ENCODE results near the gene OR5K3.
"Not testable (repeated sequence)": the region's sequence is repeated elsewhere in the genome, so short reads cannot be mapped to it uniquely, and the experiment has no call there.

OR5K3 gene

GRCh38 chr3:98395101-98395500 is 4.6 kb downstream of the OR5K3 start:
- Mint-ChIP-seq H3K36me3 (no peaks in the 10 kb centered on the region), H3K9me3 (peaks cover 10% of the 10 kb centered on the region), H3K4me1 (no peaks in the 10 kb centered on the region), H3K27me3 (peaks cover 23% of the 10 kb centered on the region), H3K4me3 (no peak overlapping the region), H3K27ac (no peak overlapping the region)
- ATAC-seq, result peak; percentile 20

GRCh38 chr3:98396482-98396881 is 6.0 kb downstream of the OR5K3 start:
- H3K27ac Mint-ChIP-seq, H3K4me1 Mint-ChIP-seq, ATAC-seq, H3K4me3 Mint-ChIP-seq, H3K36me3 Mint-ChIP-seq: not testable (repeated sequence)
- H3K9me3 Mint-ChIP-seq, result peaks cover 14% of the 10 kb centered on the region
- H3K27me3 Mint-ChIP-seq, result peaks cover 23% of the 10 kb centered on the region

GRCh38 chr3:98398513-98398912 is 8.0 kb downstream of the OR5K3 start:
- ATAC-seq, result no peak
- no peak overlapping the region for H3K27ac Mint-ChIP-seq
- H3K4me3 Mint-ChIP-seq, result no peak overlapping the region
- peaks cover 23% of the 10 kb centered on the region for H3K27me3 Mint-ChIP-seq
- no peaks in the 10 kb centered on the region for H3K36me3 Mint-ChIP-seq
- H3K9me3 Mint-ChIP-seq, result peaks cover 19% of the 10 kb centered on the region
- H3K4me1 Mint-ChIP-seq, result no peaks in the 10 kb centered on the region

DNA sequence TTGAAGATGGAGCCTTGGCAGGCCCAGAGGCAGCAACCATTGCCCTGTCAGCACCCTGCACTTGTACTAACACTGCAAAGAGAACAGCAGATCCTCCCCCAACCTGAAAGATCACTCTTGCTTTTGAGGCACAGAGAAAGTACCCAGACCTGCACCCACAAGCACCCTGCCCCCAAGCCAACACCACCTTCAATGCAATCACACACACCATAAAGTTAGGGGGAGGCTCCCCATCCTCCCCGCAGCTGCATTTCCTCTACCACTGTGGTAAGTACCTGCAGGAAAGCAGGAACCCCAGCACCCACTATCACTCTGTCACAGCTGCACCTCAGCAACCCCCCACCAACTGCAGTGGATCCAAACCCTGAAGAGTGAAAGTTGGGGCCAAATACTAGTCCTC is 12.0 kb downstream of the OR5K3 start:
- Mint-ChIP-seq H3K4me3 (no peak overlapping the region), H3K27ac (no peak overlapping the region), H3K36me3 (peaks cover under 1% of the 10 kb centered on the region), H3K9me3 (peaks cover 35% of the 10 kb centered on the region), H3K27me3 (no peaks in the 10 kb centered on the region), H3K4me1 (peaks cover 9% of the 10 kb centered on the region)
- no peak for ATAC-seq

DNA sequence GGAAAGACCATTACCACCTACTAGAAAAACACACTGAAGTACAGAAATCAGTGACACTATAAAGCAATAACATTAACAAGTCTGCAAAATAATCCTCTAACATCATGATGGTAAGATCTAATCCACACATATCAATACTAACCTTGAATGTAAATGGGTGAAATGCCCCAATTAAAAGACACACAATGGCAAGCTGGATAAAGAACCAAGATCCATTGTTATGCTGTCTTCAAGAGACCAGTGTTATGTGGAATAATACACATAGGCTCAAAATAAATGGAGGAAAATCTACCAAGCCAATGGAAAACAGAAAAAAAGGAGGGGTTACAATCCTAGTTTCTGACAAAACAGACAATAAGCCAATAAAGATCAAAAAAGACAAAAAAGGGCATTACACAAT is 13.5 kb downstream of the OR5K3 start:
- Mint-ChIP-seq H3K9me3 (peaks cover 34% of the 10 kb centered on the region), H3K4me3 (no peak overlapping the region), H3K27me3 (no peaks in the 10 kb centered on the region), H3K36me3 (peaks cover 7% of the 10 kb centered on the region), H3K4me1 (peaks cover 9% of the 10 kb centered on the region), H3K27ac (no peak overlapping the region)
- no peak for ATAC-seq

- Mint-ChIP-seq H3K27ac (no peak overlapping the region), H3K27me3 (no peaks in the 10 kb centered on the region), H3K9me3 (peaks cover 30% of the 10 kb centered on the region), H3K4me1 (peaks cover 9% of the 10 kb centered on the region), H3K4me3 (no peak overlapping the region), H3K36me3 (peaks cover 7% of the 10 kb centered on the region)
- ATAC-seq, result no peak
Measured at GRCh38 chr3:98406034-98406433, 15.6 kb downstream of the OR5K3 start.

DNA sequence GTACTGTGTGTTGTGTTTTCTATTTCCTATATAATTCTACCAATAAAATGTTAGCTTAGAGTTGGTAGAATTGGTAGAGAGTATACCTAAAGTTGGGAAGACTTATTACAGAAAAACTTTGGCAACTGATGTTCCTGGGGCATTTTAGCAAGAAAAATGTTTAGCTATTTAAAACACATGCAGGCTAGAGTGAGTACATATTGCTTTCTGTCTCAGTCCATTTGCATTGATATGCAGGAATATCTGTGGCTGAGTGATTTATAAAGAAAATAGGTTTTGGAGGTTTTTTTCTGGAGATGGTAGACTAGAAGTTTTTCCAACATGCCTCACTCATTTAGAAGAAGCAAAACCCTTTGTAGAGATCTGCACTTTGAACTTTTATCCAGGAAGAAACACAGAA is 42.1 kb downstream of the OR5K3 start:
- H3K4me1 Mint-ChIP-seq, result no peaks in the 10 kb centered on the region
- H3K36me3 Mint-ChIP-seq, result no peaks in the 10 kb centered on the region
- no peak overlapping the region for H3K4me3 Mint-ChIP-seq
- no peak for ATAC-seq
- no peaks in the 10 kb centered on the region for H3K27me3 Mint-ChIP-seq
- H3K27ac Mint-ChIP-seq, result no peak overlapping the region
- peaks cover 18% of the 10 kb centered on the region for H3K9me3 Mint-ChIP-seq

DNA sequence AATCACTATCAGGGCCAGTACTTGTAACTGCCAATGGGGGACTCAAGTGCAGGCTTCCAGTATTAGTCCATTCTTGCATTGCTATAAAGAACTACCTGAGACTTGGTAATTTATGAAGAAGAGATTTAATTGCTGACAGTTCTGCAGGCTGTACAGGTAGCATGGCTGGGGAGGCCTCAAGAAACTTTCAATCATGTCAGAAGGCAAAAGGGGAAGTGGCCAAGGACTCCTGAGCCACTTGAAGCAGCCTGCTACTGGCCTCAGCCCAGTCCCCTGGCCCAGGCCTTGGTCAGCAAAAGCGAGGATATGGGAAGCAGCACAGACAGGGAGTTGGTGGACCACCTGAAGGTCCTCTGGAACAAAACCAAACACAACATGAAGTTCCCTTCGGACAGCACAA is 43.3 kb downstream of the OR5K3 start:
- no peak overlapping the region for H3K4me3 Mint-ChIP-seq
- no peak overlapping the region for H3K27ac Mint-ChIP-seq
- peaks cover 17% of the 10 kb centered on the region for H3K9me3 Mint-ChIP-seq
- peak; percentile 18 for ATAC-seq
- no peaks in the 10 kb centered on the region for H3K4me1 Mint-ChIP-seq
- no peaks in the 10 kb centered on the region for H3K36me3 Mint-ChIP-seq
- no peaks in the 10 kb centered on the region for H3K27me3 Mint-ChIP-seq

DNA sequence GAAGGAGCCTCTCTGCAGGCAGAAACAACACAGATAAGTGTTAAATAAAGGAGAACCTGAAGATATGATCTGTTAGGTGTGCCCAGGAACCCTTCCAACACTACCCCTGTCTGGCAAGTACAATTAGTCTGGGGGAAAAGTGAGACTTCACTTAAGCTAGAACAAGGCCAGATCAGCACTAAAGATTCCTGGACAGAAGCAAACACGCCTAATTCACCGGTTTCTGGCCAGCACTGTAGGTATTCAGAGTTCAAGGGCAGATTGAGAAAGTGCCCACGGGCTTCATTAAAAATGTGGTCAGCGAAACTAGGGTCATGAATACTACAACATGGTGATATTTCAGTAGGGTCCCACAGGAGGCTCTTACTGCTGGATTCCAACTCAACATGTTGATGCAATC is 43.9 kb downstream of the OR5K3 start:
- Mint-ChIP-seq H3K9me3 (peaks cover 10% of the 10 kb centered on the region), H3K27ac (no peak overlapping the region), H3K4me1 (no peaks in the 10 kb centered on the region), H3K27me3 (no peaks in the 10 kb centered on the region), H3K36me3 (no peaks in the 10 kb centered on the region), H3K4me3 (no peak overlapping the region)
- ATAC-seq, result no peak

- Mint-ChIP-seq H3K9me3 (no peaks in the 10 kb centered on the region), H3K4me1 (no peaks in the 10 kb centered on the region), H3K36me3 (no peaks in the 10 kb centered on the region)
Measured at GRCh38 chr3:98440283-98440682, 49.8 kb downstream of the OR5K3 start.

More at GRCh38 chr3:98440283-98440682, 49.8 kb downstream of the OR5K3 start:
- ATAC-seq, result no peak
- Mint-ChIP-seq H3K4me3 (no peak overlapping the region), H3K27ac (no peak overlapping the region), H3K27me3 (no peaks in the 10 kb centered on the region)

Data from stimulated activated memory B cell treated with anti-CD40 and anti-IgM and Interleukin-4, amounts not matched to agents 10 μg/mL and 1 μg/mL and 100 μg/mL, for 72 hours (primary cell).